OCI-LY7 (cell line): ENCODE measurements around the gene GAREM1.

Source experiments
- CTCF ChIP-seq: fragments of 200-600 bp; sonication (generic); conservative IDR thresholded peaks from 2 replicates; pipeline ENCODE4 v1.5.1; 2014; ENCODE audit warnings: mild to moderate bottlenecking, antibody characterized with exemption, low read length, moderate library complexity, mixed read lengths
- EZH2phosphoT487 ChIP-seq: fragments of 200-600 bp; sonication (generic); IDR thresholded peaks from 2 replicates; pipeline ENCODE4 v1.6.1; 2018; ENCODE audit warnings: low read depth, borderline replicate concordance, mild to moderate bottlenecking, mixed run types, antibody characterized with exemption, low read length, moderate library complexity, mixed read lengths

- TF ChIP-seq EZH2phosphoT487 (no peak), CTCF (no peak)
Observed at GRCh38 chr18:32332708-32333107, 138.0 kb downstream of the GAREM1 start.
